DND-41 (cell line): Measurements from ENCODE around the gene FLVCR1.
"Not testable (repeated sequence)": the region's sequence is repeated elsewhere in the genome, so short reads cannot be mapped to it uniquely, and the experiment has no call there.

Experiments used
- ATAC-seq: fragments of 200-7000 bp; cut with Tn5 transposase; 3 replicates; pipeline ENCODE4 v1.9.1; 2021; ENCODE audit warnings: low read depth; ENCODE audit not compliant: insufficient read depth
- DNase-seq: peaks from one replicate; pipeline ENCODE4 v3.0.0-alpha.2; 2020
- H2AFZ ChIP-seq: 2 replicates; pipeline ENCODE4 v1.6.0; 2012; ENCODE audit warnings: low read depth, low read length
- H3K27ac ChIP-seq: 2 replicates; pipeline ENCODE4 v1.5.1; 2012; ENCODE audit warnings: low read length, inconsistent platforms
- H3K27me3 ChIP-seq: fragments of 200-600 bp; sonication (generic); 2 replicates; pipeline ENCODE4 v1.6.0; 2012; ENCODE audit warnings: low read length, mild to moderate bottlenecking, inconsistent platforms; ENCODE audit not compliant: insufficient read depth, poor library complexity
- H3K36me3 ChIP-seq: 2 replicates; pipeline ENCODE4 v1.5.1; 2012; ENCODE audit warnings: low read length, inconsistent platforms; ENCODE audit not compliant: insufficient read depth
- H3K4me1 ChIP-seq: 2 replicates; pipeline ENCODE4 v1.5.1; 2012; ENCODE audit warnings: mild to moderate bottlenecking, low read length; ENCODE audit not compliant: insufficient read depth
- H3K4me2 ChIP-seq: 2 replicates; pipeline ENCODE4 v1.6.0; 2012; ENCODE audit warnings: mild to moderate bottlenecking, moderate library complexity, low read length, inconsistent platforms; ENCODE audit not compliant: insufficient read depth
- H3K4me3 ChIP-seq, 2 experiments: fragments of 200-600 bp in 1 of 2; shearing (Covaris generic) in 1 of 2; 2 replicates each; pipeline ENCODE4 v1.5.1; 2012 to 2016; ENCODE audit warnings: inconsistent platforms in 2 of 2, low read length in 2 of 2, mild to moderate bottlenecking in 2 of 2, low read depth in 1 of 2, moderate library complexity in 1 of 2
- H3K79me2 ChIP-seq: 2 replicates; pipeline ENCODE4 v1.6.0; 2012; ENCODE audit warnings: low read length, inconsistent platforms; ENCODE audit not compliant: insufficient read depth
- H3K9ac ChIP-seq: 2 replicates; pipeline ENCODE4 v1.6.0; 2012; ENCODE audit warnings: low read depth, mild to moderate bottlenecking, inconsistent platforms, low read length, moderate library complexity
- H3K9me3 ChIP-seq: 2 replicates; pipeline ENCODE4 v1.5.1; 2012; ENCODE audit warnings: low read length, moderate library complexity, mild to moderate bottlenecking, inconsistent platforms; ENCODE audit not compliant: insufficient read depth, severe bottlenecking
- H4K20me1 ChIP-seq: 2 replicates; pipeline ENCODE4 v1.6.0; 2012; ENCODE audit warnings: low read length; ENCODE audit not compliant: insufficient read depth
- EZH2 ChIP-seq: IDR thresholded peaks from 3 replicates; pipeline ENCODE4 v1.6.1; 2012; ENCODE audit warnings: borderline replicate concordance, low read depth, mild to moderate bottlenecking, moderate library complexity, low read length, inconsistent platforms; ENCODE audit not compliant: severe bottlenecking
- TF ChIP-seq, protein P1 (sequence below): IDR thresholded peaks from 2 replicates; pipeline ENCODE4 v1.5.1; 2012; ENCODE audit warnings: borderline replicate concordance, low read length, moderate library complexity, mild to moderate bottlenecking; ENCODE audit not compliant: poor library complexity, severe bottlenecking; ENCODE audit errors: extremely low read depth

FLVCR1 gene

DNA sequence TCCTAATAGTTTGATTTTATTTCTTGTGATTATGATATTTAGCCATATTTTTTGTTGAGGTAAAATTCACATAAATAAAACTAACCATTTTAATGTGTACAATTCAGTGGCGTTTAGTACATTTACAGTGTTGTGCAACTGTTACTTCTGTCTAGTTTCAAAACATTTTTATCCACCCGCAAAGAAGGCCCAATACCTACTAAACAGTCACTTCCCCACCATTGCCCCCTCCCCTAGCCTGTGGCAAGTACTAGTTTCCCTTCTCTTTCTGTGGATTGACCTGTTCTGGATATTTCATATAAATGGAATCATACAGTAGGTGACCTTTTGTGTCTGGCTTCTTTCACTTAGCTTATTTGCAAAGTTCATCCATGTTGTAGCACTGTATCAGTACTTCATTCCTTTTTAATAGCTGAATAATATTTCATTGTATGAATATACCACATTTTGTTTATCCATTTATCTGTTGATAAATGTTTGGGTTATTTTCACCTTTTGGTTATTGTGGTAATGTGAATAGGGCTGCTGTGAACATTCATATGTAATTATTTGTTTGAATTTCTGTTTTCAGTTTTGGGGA is 4.1 kb downstream of the FLVCR1 start:
- peaks cover 32% of the 10 kb centered on the region for H3K36me3 ChIP-seq
- DNase-seq (no peak), ATAC-seq (no peak)
- 0 out of 2 replicates have a peak, but pooled peaks cover 3% of the 10 kb centered on the region for H4K20me1 ChIP-seq
- TF ChIP-seq EZH2 = no peak
- TF ChIP-seq, protein P1, sequence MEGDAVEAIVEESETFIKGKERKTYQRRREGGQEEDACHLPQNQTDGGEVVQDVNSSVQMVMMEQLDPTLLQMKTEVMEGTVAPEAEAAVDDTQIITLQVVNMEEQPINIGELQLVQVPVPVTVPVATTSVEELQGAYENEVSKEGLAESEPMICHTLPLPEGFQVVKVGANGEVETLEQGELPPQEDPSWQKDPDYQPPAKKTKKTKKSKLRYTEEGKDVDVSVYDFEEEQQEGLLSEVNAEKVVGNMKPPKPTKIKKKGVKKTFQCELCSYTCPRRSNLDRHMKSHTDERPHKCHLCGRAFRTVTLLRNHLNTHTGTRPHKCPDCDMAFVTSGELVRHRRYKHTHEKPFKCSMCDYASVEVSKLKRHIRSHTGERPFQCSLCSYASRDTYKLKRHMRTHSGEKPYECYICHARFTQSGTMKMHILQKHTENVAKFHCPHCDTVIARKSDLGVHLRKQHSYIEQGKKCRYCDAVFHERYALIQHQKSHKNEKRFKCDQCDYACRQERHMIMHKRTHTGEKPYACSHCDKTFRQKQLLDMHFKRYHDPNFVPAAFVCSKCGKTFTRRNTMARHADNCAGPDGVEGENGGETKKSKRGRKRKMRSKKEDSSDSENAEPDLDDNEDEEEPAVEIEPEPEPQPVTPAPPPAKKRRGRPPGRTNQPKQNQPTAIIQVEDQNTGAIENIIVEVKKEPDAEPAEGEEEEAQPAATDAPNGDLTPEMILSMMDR = no peak
- H3K79me2 ChIP-seq = peaks cover 65% of the 10 kb centered on the region
- no peak overlapping the region for H2AFZ ChIP-seq
- peaks cover 50% of the 10 kb centered on the region for H3K4me1 ChIP-seq
- H3K4me3 ChIP-seq = peak overlapping the region in 1 of 2 experiments; percentile 17; a peak in 1 of 4 replicates
- no peak overlapping the region for H3K27ac ChIP-seq
- no peaks in the 10 kb centered on the region for H3K27me3 ChIP-seq
- no peaks in the 10 kb centered on the region for H3K9me3 ChIP-seq
- no peak overlapping the region for H3K9ac ChIP-seq
- peak overlapping the region; percentile 44; the same call in 1 of the 2 replicates for H3K4me2 ChIP-seq

DNA sequence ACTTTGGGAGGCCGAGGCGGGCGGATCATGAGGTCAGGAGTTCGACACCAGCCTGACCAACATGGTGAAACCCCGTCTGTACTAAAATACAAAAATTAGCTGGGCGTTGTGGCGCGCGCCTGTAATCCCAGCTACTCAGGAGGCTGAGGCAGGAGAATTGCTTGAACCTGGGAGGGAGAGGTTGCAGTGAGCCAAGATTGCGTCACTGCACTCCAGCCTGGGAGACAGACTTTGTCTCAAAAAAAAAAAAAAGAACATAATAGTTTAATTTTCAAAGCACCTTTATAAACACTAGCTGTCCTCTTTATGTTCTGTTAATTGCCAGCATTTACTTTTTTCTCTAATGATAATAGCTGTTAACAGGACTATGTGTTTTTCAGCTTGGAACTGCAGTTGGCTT is 5.3 kb downstream of the FLVCR1 start:
- H4K20me1 ChIP-seq, H3K9ac ChIP-seq, DNase-seq, H3K4me3 ChIP-seq, H3K9me3 ChIP-seq, H3K27me3 ChIP-seq, H2AFZ ChIP-seq, ATAC-seq, H3K27ac ChIP-seq: not testable (repeated sequence)
- H3K79me2 ChIP-seq = peaks cover 56% of the 10 kb centered on the region
- H3K36me3 ChIP-seq = peaks cover 33% of the 10 kb centered on the region
- H3K4me2 ChIP-seq = peak overlapping the region; percentile 44; the same call in 1 of the 2 replicates
- H3K4me1 ChIP-seq = peaks cover 47% of the 10 kb centered on the region

DNA sequence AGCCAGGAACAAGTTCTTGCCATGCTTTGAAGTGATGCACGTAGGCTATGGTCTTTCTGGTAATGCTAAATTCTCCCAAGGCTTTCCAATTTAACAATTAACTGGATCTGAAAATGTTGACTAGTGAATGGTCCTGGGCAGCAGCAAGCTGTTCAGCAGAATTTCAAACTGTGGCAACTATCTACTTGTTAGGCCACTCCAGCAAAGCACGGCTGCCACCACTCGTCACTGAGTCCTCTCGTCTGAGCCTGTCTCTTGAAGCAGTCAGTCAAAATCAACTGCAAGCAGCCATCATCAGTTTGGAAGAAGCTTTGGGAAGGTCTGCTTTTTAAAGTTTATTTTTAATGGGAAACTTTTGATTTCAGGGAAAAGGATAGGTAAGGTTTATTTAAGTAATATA is 6.1 kb downstream of the FLVCR1 start:
- H3K27me3 ChIP-seq = no peaks in the 10 kb centered on the region
- ATAC-seq (no peak), DNase-seq (no peak)
- peaks cover 47% of the 10 kb centered on the region for H3K79me2 ChIP-seq
- H3K27ac ChIP-seq = no peak overlapping the region
- peaks cover 40% of the 10 kb centered on the region for H3K4me1 ChIP-seq
- H3K9me3 ChIP-seq = no peaks in the 10 kb centered on the region
- no peak overlapping the region for H3K4me3 ChIP-seq
- H4K20me1 ChIP-seq = 0 out of 2 replicates have a peak, but pooled peaks cover 3% of the 10 kb centered on the region
- peaks cover 37% of the 10 kb centered on the region for H3K36me3 ChIP-seq
- no peak overlapping the region for H2AFZ ChIP-seq
- peak overlapping the region; percentile 34; the same call in 1 of the 2 replicates for H3K4me2 ChIP-seq
- H3K9ac ChIP-seq = no peak overlapping the region
- no peak for TF ChIP-seq EZH2
- TF ChIP-seq, protein P1 = no peak

DNA sequence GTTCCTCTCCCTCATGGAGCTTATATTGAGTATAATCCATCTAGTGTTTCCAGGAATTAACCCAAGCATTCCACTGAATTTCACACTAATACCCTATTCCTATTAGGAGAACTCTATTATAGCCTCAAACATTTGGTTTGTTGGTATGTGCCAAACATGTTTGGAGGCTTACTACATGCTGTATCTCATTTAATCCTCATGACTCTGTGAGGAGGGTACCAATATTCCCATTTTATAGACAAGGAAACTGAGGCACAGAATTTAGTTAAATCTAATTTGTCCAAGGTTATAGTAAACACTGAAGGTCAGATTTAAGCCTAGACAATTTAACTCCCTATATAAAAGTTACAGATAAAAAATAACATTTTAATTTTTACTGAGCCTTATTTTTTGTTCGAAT is 9.1 kb downstream of the FLVCR1 start:
- peaks cover 20% of the 10 kb centered on the region for H3K79me2 ChIP-seq
- no peak for ATAC-seq
- H3K4me2 ChIP-seq = no peak overlapping the region
- H3K9ac ChIP-seq = no peak overlapping the region
- no peak overlapping the region for H3K4me3 ChIP-seq
- no peaks in the 10 kb centered on the region for H3K9me3 ChIP-seq
- H4K20me1 ChIP-seq = 0 out of 2 replicates have a peak, but pooled peaks cover 3% of the 10 kb centered on the region
- H3K4me1 ChIP-seq = peaks cover 12% of the 10 kb centered on the region
- no peak overlapping the region for H2AFZ ChIP-seq
- H3K36me3 ChIP-seq = peaks cover 36% of the 10 kb centered on the region
- no peak for DNase-seq
- TF ChIP-seq, protein P1 = no peak
- TF ChIP-seq EZH2 = no peak
- no peaks in the 10 kb centered on the region for H3K27me3 ChIP-seq
- H3K27ac ChIP-seq = no peak overlapping the region
